ENCODE results near the gene KIF16B.
"Not testable (repeated sequence)": the region's sequence is repeated elsewhere in the genome, so short reads cannot be mapped to it uniquely, and the experiment has no call there.

KIF16B gene

DNA sequence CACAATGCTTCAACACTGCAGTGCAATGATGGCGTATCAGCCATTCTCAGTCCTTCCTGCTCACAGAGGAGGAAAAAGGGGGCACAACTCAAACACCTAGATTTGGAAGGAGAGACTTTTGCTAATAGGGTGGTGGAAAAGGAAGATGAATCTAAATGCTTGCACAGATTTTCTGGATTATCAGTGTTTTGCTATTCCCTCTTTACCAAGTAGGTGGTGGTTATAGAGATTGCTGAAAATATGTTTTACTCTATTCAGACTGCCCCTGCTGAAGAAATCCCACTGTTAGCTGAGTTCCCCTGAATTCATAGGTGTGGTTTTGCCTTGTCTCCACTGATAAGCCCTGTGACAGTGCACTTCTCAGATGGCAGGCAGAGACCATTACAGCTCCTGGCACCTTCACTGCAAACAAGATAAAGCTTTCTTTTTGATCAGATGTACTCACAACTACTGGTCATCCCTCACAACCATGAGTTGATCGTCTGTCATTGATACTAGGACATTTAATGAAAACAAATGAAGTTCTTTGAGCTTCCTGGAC lies 311.4 kb downstream of the KIF16B start:
- Histone ChIP-seq H3K27me3 (no peaks in the 10 kb centered on the region), H3K4me1 (ENCODE audit: control insufficient read depth in 1 of 2, insufficient read depth in 1 of 2, low read depth in 1 of 2, low read length in 1 of 2) (no peaks in the 10 kb centered on the region), H3K36me3 (no peaks in the 10 kb centered on the region), H3K9me3 (no peaks in the 10 kb centered on the region), H3K27ac (no peak overlapping the region), H3K4me3 (ENCODE audit: low read depth in 1 of 2, low read length in 1 of 2) (no peak overlapping the region)
- TF ChIP-seq, protein P1, sequence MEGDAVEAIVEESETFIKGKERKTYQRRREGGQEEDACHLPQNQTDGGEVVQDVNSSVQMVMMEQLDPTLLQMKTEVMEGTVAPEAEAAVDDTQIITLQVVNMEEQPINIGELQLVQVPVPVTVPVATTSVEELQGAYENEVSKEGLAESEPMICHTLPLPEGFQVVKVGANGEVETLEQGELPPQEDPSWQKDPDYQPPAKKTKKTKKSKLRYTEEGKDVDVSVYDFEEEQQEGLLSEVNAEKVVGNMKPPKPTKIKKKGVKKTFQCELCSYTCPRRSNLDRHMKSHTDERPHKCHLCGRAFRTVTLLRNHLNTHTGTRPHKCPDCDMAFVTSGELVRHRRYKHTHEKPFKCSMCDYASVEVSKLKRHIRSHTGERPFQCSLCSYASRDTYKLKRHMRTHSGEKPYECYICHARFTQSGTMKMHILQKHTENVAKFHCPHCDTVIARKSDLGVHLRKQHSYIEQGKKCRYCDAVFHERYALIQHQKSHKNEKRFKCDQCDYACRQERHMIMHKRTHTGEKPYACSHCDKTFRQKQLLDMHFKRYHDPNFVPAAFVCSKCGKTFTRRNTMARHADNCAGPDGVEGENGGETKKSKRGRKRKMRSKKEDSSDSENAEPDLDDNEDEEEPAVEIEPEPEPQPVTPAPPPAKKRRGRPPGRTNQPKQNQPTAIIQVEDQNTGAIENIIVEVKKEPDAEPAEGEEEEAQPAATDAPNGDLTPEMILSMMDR (IDR thresholded peaks at IDR 0.05), result no peak

DNA sequence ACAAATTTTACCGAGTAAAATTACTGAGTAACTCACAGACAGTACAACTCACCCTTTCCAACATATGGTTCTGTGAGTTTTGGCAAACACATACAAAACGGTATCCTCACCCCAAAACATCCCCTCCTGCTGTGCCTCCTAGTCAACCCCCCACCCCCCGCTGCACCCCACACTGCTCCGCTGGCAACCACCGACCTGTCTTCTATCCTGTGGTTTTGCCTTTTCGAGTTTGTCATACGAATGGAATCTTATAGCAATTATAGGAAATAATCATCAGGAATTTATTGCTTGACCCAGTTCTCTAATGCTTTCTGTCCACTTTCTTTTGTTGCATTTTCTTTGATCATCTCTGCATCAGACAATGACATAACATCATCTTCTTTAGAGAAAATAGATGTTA lies 312.3 kb downstream of the KIF16B start:
- Histone ChIP-seq H3K4me1 (ENCODE audit: control insufficient read depth in 1 of 2, insufficient read depth in 1 of 2, low read depth in 1 of 2, low read length in 1 of 2) (no peaks in the 10 kb centered on the region), H3K27me3 (no peaks in the 10 kb centered on the region), H3K27ac (no peak overlapping the region), H3K36me3 (no peaks in the 10 kb centered on the region), H3K9me3 (no peaks in the 10 kb centered on the region), H3K4me3 (ENCODE audit: low read depth in 1 of 2, low read length in 1 of 2) (no peak overlapping the region)
- TF ChIP-seq, protein P1 (IDR thresholded peaks at IDR 0.05), result no peak

DNA sequence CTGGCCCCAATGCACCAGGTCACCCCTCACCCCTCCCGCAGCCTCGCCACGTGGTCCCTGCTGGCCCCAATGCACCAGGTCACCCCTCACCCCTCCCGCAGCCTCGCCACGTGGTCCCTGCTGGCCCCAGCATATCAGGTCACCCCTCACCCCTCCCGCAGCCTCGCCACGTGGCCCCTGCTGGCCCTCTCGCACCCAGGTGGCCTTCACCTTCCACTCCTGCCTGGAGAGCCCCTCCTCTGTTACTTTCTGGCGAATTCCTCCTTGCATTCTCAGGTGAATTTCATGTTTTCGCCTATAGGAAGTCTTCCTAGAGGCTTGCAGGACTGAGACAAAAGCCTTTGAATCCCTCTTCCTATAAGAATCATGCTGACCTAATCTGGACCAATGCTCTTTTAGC lies 313.1 kb downstream of the KIF16B start:
- not testable (repeated sequence) for H3K4me3 ChIP-seq (ENCODE audit: low read depth in 1 of 2, low read length in 1 of 2); H3K9me3 ChIP-seq; H3K27me3 ChIP-seq; H3K4me1 ChIP-seq (ENCODE audit: control insufficient read depth in 1 of 2, insufficient read depth in 1 of 2, low read depth in 1 of 2, low read length in 1 of 2); H3K36me3 ChIP-seq; H3K27ac ChIP-seq

DNA sequence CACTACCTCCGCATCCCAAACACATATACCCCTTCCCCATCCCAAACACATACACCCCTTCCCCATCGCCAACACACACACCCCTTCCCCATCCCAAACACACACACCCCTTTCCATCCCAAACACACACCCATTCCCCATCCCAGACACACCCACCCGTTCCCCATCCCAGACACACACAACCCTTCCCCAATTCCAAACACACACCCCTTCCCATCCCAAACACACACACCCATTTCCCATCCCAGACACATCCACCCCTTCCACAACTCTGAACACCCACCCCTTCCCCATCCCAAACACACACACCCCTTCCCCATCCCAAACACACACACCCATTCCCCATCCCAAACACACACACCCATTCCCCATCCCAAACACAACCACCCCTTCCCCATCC lies 314.5 kb downstream of the KIF16B start:
- TF ChIP-seq, protein P1 (IDR thresholded peaks at IDR 0.05), result no peak
- H3K27me3 ChIP-seq, result no peaks in the 10 kb centered on the region
- no peaks in the 10 kb centered on the region for H3K9me3 ChIP-seq
- H3K36me3 ChIP-seq, result no peaks in the 10 kb centered on the region
- H3K4me1 ChIP-seq (ENCODE audit: control insufficient read depth in 1 of 2, insufficient read depth in 1 of 2, low read depth in 1 of 2, low read length in 1 of 2), result no peaks in the 10 kb centered on the region
- no peak overlapping the region for H3K4me3 ChIP-seq (ENCODE audit: low read depth in 1 of 2, low read length in 1 of 2)
- no peak overlapping the region for H3K27ac ChIP-seq

DNA sequence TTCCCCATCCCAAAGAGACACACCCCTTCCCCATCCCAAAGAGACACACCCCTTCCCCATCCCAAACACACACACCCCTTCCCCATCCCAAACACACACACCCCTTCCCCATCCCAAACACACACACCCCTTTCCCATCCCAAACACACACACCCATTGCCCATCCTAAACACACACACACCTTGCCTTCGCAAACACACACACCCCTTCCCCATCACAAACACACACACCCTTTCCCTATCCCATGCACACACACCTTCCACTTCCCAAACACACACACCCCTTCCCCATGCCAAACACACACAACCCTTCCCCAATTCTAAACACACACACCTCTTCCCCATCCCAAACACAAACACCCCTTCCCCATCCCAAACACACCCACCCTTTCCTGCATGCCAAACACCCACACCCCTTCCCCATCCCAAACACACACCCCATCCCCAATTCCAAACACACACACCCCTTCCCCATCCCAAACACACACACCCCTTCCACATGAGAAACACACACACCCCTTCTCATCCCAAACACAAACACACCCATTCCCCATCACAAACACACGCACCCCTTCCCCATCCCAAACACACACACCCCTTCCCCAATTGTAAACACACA lies 315.3 kb downstream of the KIF16B start:
- no peaks in the 10 kb centered on the region for H3K9me3 ChIP-seq
- no peaks in the 10 kb centered on the region for H3K36me3 ChIP-seq
- TF ChIP-seq, protein P1 (IDR thresholded peaks at IDR 0.05), result no peak
- H3K4me3 ChIP-seq (ENCODE audit: low read depth in 1 of 2, low read length in 1 of 2), result no peak overlapping the region
- H3K27me3 ChIP-seq, result no peaks in the 10 kb centered on the region
- no peaks in the 10 kb centered on the region for H3K4me1 ChIP-seq (ENCODE audit: control insufficient read depth in 1 of 2, insufficient read depth in 1 of 2, low read depth in 1 of 2, low read length in 1 of 2)
- H3K27ac ChIP-seq, result no peak overlapping the region

DNA sequence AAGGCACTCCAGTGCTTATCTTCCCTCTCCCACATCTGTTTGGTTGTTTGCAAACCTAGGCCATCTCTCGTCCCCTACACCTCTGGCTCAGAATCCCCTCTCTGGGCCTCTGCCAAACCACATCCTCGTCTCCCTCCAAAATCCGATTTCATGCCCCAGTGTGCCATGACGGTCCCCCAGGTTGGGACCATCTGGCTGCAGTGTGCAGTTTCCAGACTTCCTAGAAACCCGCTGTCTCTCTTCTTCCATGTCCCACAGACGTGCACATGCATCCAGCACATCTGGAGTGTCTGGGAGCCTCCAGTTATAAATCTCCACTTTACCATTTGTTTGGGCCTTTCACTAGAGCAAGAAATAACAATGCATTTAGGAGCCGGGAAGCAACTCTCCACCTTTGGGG lies 316.2 kb downstream of the KIF16B start:
- H3K27me3 ChIP-seq, result no peaks in the 10 kb centered on the region
- H3K36me3 ChIP-seq, result no peaks in the 10 kb centered on the region
- no peaks in the 10 kb centered on the region for H3K9me3 ChIP-seq
- TF ChIP-seq, protein P1 (IDR thresholded peaks at IDR 0.05), result no peak
- H3K4me1 ChIP-seq (ENCODE audit: control insufficient read depth in 1 of 2, insufficient read depth in 1 of 2, low read depth in 1 of 2, low read length in 1 of 2), result no peaks in the 10 kb centered on the region
- no peak overlapping the region for H3K4me3 ChIP-seq (ENCODE audit: low read depth in 1 of 2, low read length in 1 of 2)
- H3K27ac ChIP-seq, result no peak overlapping the region

All from neutrophil (primary cell).